ENCODE results near the gene LRP1-AS.

Gene LRP1-AS

GRCh38 chr12:57116580-57117281 is 30.7 kb downstream of the LRP1-AS start:
- no peak for DNase-seq

GRCh38 chr12:57112492-57113294 is 34.7 kb downstream of the LRP1-AS start:
- no peak for DNase-seq

GRCh38 chr12:57111031-57111734 is 36.2 kb downstream of the LRP1-AS start, which contains the start of gene STAT6:
STAT6 (minus strand) TSS chr12:57111362; CDS start chr12:57108278, 3,084 bp downstream.
- DNase-seq = peak; percentile 82

- DNase-seq = peak; percentile 81
These were observed 37.1 kb downstream of the LRP1-AS start for GRCh38 chr12:57110104-57111030.

- no peak for DNase-seq
These were observed 38.0 kb downstream of the LRP1-AS start for GRCh38 chr12:57109207-57110103.

- no peak for DNase-seq
These were observed 39.8 kb downstream of the LRP1-AS start for GRCh38 chr12:57107456-57108155.

- no peak for DNase-seq
These were observed 41.3 kb downstream of the LRP1-AS start for GRCh38 chr12:57106021-57106708.

- no peak for DNase-seq
These were observed 42.2 kb downstream of the LRP1-AS start for GRCh38 chr12:57105011-57105753.

GRCh38 chr12:57104292-57104910 is 43.0 kb downstream of the LRP1-AS start:
- no peak for DNase-seq

GRCh38 chr12:57103856-57104255 is 43.6 kb downstream of the LRP1-AS start:
- no peak for DNase-seq

- DNase-seq = no peak
These were observed 45.3 kb downstream of the LRP1-AS start for GRCh38 chr12:57101892-57102695.

GRCh38 chr12:57099766-57100165 is 47.7 kb downstream of the LRP1-AS start:
- DNase-seq = no peak

- no peak for DNase-seq
These were observed 48.2 kb downstream of the LRP1-AS start for GRCh38 chr12:57099047-57099714.

GRCh38 chr12:57098546-57098945 is 48.9 kb downstream of the LRP1-AS start:
- no peak for DNase-seq

- no peak for DNase-seq
These were observed 49.9 kb downstream of the LRP1-AS start for GRCh38 chr12:57097554-57097835.

- no peak for DNase-seq
These were observed 50.5 kb downstream of the LRP1-AS start for GRCh38 chr12:57096748-57097553.

GRCh38 chr12:57096099-57096572 is 51.3 kb downstream of the LRP1-AS start:
- no peak for DNase-seq

Data from stimulated activated CD4-positive, alpha-beta T cell treated with anti-CD3 and anti-CD28 coated beads, Interleukin-4, amount 100 ng/mL, for 24 hours (primary cell).